Endometrial microvascular endothelial cells (primary cell): ENCODE results near the gene OR4E1. TPM values are rescaled to one million over a fixed set of nuclear protein-coding genes. Genes with fewer than 3 reads are reported as not detected.
"Not testable (repeated sequence)": the region's sequence is repeated elsewhere in the genome, so short reads cannot be mapped to it uniquely, and the experiment has no call there.

Experiments
- in situ Hi-C: cut with HindIII; loops from 2 replicates; pipeline ENCODE4 v1.10.0; 2017; ENCODE audit warnings: low sequenced_read_pairs, low pct_unique_long_range_greater_than_20kb; ENCODE audit errors: inconsistent ontology term
- total RNA-seq: library from RNA; depleted of rRNA; stranded (reverse); fragments of >200 nt; gene quantifications from one replicate; pipeline ENCODE4 v1.2.3, GENCODE V29; 2015; ENCODE audit errors: inconsistent ontology term

The OR4E1 gene
- total RNA-seq, 1 donor from 2014 or later, result not detected

DNA sequence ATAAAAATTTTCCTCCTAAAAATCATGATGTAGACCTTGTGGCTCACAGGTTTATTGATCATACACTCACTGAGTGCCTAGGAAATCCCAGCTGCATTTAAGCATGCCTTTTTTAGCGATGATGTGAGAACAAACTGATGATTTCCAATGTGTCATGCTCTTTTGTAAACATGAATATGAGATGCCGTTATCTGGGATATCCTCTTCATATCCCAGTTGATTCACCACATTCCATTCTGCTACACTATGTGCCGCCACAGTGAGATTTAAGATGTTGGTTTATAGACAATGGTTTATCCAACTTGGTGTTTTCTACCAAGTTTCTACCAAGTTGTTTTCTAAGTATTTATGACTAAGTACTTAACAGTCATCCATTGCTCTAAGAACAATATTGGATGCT lies 5.2 kb downstream of the OR4E1 start:
- in situ Hi-C loops, result no loop called here

DNA sequence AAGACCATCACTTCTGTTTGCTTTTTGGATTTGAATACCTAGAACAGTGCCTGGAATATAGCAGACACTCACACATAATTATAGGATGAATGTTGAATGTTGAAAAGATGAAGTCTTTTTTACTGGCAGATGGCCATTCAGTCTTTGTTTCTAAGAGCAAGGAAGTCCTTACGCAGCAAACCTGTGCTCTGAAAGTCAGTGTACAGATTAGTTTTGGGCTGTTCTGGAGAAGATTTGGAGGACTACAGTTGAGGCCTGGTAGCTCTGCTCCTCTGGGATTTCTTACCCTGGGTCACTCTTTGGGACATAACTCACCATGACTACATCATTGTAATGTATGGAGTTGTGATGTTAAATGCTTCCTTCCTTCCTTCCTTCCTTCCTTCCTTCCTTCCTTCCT lies 16.6 kb downstream of the OR4E1 start:
- in situ Hi-C loops, result no loop called here

DNA sequence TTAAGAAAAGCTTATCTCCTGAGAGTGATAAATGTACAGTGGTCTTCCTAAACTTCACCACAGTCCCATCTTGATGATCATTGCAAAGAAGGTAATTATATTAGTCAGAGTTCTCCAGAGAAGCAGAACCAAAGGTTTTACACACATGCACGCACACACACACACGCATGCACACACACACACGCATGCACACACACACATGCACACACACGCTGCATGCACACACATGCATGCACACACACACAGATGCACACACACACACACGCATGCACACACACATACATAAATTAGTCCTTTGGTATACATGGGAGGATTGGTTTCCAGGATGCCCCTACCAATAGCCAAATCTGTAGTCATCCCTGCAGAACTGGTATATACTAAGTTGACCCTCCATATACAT lies 19.4 kb downstream of the OR4E1 start:
- in situ Hi-C loops, result no loop called here

DNA sequence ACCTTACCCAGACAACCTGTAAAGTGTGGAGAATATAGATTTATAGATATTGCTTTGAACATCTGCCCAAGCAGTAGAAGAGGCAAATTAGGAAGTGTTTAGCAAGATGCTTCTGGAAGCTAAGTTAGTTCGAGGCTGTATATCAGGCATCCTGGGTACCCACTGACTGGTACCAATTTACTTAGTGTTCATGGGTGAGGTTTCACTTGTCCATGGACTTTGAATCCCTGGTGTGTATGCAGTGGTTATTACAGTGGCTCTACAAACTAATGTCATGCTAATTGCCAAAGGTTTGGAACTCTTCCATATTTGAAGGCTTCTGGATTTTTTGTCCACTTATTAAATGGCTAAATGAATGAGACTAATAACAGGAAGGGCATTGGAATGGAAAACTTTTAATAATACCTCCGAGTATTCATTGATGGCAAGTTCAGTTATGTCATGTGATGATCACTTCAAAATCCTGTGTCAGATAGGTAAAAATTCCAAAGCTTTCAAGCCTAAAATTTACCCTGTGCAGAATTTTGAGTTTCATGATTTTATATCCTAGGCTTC lies 20.2 kb downstream of the OR4E1 start, which contains the start of gene OR4E2:
OR4E2 (plus strand) TSS at position 505 of the 555 bp plus-strand sequence. CDS start 11,248 bp downstream, outside the sequence.
- in situ Hi-C loops, result no loop called here

DNA sequence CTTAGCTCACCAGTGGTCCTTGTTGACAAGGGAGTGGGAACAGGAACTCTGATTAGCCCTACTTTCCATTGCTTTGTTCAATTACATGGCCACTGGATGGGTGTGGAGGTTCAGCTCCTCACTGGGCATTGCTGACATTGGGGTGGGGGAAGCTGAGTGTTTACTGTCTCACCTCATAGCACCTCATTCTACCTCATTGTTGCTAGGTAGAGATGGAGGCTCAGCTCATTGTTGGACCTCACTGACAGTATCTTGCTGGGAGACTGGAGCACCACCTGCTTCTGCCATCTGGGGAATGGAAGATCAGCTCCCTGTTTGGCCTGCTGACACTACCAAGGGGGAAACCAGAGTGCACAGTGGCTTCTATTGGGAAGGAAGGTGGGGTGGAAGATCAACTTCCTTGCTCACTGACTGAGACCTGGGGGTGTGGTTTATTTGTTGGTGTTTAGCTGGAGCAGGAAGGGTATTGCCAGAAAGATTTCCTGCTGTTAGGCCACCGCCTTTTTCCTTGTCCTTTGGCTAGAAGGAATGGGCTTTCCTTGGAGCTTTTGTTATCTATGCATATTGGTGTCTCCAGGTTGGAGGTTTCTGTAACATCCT lies 21.3 kb downstream of the OR4E1 start:
- in situ Hi-C loops, result no loop called here

DNA sequence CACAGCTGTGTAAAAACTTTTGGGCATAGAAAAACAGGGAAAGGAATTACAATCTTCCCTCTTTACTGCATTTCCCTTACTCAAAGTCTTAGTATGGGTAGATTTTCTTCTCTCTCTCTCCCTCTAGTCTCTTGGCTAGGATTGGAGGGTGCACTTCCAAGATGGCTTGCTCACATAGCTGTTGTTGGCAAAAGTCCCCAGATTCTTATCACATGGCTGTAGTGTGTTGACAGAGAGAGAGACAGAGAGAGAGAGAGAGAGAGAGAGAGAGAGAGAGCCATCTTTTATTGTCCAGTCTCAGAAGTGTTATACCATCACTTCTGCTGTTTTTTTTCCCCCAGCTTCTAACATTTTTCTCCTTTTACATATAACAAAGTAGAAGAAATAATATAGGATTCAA lies 26.2 kb downstream of the OR4E1 start:
- in situ Hi-C loops, result no loop called here

DNA sequence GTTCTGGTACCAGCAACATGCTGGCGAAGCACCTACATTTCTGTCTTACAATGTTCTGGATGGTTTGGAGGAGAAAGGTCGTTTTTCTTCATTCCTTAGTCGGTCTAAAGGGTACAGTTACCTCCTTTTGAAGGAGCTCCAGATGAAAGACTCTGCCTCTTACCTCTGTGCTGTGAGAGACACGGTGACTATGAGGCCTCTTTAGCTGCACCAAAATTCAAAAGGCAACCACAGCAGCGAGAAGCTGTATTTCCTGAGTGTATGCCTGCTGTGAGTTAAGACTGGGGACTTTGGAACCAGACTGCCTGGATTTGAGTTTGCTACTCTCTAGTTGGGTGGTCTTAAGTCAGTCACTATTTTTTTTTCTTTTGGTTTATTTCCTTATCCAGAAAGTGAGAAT lies 30.2 kb downstream of the OR4E1 start:
- in situ Hi-C loops, result no loop called here

DNA sequence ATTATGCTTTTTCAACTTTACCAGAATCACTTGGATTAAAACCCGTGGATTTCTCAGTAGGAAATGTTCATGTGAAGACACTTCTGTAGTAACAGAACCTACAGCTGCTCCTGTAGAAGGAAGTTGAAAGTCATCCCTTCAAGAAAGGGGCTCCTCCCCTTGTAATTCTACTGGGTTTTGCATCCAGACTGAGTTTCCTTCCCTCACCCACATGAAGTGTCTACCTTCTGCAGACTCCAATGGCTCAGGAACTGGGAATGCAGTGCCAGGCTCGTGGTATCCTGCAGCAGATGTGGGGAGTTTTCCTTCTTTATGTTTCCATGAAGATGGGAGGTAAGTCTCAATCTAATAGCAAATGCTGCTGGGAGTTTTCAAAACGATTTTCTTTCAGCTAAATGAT lies 30.9 kb downstream of the OR4E1 start:
- in situ Hi-C loops, result no loop called here

DNA sequence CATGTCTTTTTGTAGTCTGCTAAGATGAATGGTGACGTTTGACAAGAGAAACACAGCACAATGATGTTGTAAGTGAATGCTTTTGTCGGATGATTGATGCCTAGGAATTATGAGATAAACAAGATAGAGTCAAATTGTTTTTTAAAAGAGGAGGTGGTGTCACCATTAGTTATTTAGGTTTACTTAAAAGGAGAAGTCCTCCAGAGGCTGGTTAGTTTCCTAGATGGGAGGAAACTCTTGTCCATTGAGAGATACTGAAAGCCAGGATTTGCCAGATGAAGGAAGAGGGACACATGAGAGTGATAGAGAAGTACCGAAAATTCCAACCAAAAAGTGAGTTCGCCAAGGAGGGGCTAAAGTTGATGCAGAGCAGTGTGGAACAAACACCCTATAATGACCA lies 38.8 kb downstream of the OR4E1 start, which contains the start of gene OR10G2:
OR10G2 (minus strand) TSS at position 101 of the 400 bp plus-strand sequence; CDS start at position 3, 98 bp downstream.
- in situ Hi-C loops, result no loop called here

DNA sequence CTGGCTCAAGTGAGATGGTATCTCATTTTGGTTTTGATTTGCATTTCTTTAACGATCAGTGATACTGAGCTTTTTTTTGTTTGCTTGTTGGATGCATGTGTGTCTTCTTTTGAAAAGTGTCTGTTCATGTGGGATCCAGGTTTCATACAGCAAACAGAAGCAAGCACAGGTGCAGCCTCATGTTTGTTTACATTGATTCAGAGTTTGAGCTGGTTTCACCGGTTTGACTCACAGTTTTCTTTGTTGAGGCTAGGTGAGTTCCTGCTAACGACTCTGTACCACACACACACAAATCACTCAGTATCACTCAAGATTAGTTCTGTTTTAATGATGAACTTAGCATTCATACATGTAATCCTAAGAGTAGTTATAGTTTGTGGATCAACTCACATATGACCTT lies 42.5 kb downstream of the OR4E1 start:
- in situ Hi-C loops, result no loop called here

DNA sequence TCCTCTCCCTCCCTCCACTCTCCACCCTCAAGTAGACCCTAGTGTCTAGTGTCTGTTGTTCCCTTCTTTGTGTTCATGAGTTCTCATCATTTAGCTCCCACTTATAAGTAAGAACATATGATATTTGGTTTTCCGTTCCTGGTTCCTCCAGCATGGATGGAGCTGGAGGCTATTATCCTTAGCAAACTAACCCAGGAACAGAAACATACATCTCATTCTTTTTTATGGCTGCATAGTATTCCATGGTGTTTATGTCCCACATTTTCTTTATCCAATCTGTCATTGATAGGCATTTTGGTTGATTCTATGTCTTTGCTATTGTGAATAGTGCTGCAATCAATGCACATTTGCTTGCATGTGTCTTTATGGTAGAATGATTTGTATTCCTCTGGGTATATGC lies 43.1 kb downstream of the OR4E1 start:
- in situ Hi-C loops, result not testable (repeated sequence)

DNA sequence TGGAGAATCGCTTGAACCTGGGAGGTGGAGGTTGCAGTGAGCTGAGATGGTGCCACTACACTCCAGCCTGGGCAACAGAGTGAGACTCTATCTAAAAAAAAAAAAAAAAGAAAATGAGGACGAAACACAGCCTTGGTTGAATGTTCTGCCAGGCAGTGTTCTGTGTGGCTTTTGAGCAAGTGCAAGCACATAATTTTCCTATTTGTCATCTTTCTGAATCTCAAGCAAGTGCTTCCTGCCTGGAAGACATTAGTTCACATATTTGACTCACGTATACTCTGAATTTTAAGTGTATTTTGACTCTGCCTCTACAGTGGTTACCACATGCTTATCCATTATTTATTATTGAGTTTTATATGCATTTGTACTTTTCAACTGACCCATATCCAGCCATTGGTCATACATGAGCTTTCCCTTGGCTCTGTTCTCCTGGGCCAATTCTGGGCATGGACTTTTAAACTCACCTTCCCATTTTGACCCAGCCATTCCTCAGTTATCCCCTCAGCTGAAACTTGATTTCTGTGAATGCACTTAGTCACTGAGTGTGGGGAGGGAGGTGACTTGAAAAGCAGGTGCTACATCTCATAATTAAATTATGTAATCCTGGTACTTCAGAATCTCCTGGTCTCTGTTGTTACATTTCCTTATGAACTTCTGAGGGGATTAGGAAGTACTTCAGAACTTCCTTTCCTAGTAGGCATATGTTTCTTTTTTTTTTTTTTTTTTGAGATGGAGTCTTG lies 47.0 kb downstream of the OR4E1 start:
- in situ Hi-C loops, result no loop called here

Other genes with a start within 250 kb of the OR4E1 start
- 38.2 TPM for gene CHD8, start 217.7 kb downstream of the OR4E1 start, total RNA-seq
- gene RAB2B, start 196.9 kb downstream of the OR4E1 start, total RNA-seq, result 30.4 TPM
- 37.4 TPM for gene TOX4, start 196.6 kb downstream of the OR4E1 start, total RNA-seq
- gene METTL3, start 162.5 kb downstream of the OR4E1 start, total RNA-seq, result 75.2 TPM
- gene SALL2, start 147.5 kb downstream of the OR4E1 start, total RNA-seq, result 1.4 TPM
- gene OR10G3, start 93.7 kb downstream of the OR4E1 start, total RNA-seq, result not detected
- not detected for gene OR10G2, start 38.9 kb downstream of the OR4E1 start, total RNA-seq
- not detected for gene OR4E2, start 20.0 kb downstream of the OR4E1 start, total RNA-seq